Myocyte (in vitro differentiated cells): ENCODE measurements around the gene OPHN1. TPM values are rescaled to one million over a fixed set of nuclear protein-coding genes. Genes with fewer than 3 reads are reported as not detected.
"Not testable (repeated sequence)": the region's sequence is repeated elsewhere in the genome, so short reads cannot be mapped to it uniquely, and the experiment has no call there.

Source experiments
- DNase-seq: peaks from one replicate; pipeline ENCODE4 v3.0.0-alpha.2; 2012; ENCODE audit warnings: low read depth
- total RNA-seq: library from RNA; depleted of rRNA; stranded (reverse); fragments of >200 nt; gene quantifications from 2 replicates; pipeline ENCODE4 v1.2.3, GENCODE V29; 2014

OPHN1 gene
- total RNA-seq, 1 donor from 2014 or later: 8.1 TPM

- DNase-seq: no peak
These were observed 10.8 kb downstream of the OPHN1 start for GRCh38 chrX:68422478-68422877.

- DNase-seq: no peak
These were observed 11.7 kb downstream of the OPHN1 start for GRCh38 chrX:68421636-68422035.

- DNase-seq: no peak
These were observed 12.7 kb downstream of the OPHN1 start for GRCh38 chrX:68420559-68420958.

- no peak for DNase-seq
These were observed 13.3 kb downstream of the OPHN1 start for GRCh38 chrX:68419975-68420374.

- peak; percentile 15 for DNase-seq
These were observed 15.6 kb downstream of the OPHN1 start for GRCh38 chrX:68417651-68418050.

- no peak for DNase-seq
These were observed 16.7 kb downstream of the OPHN1 start for GRCh38 chrX:68416592-68416991.

GRCh38 chrX:68415316-68415715 lies 18.0 kb downstream of the OPHN1 start:
- DNase-seq: peak; percentile 88

GRCh38 chrX:68413254-68413653 lies 20.0 kb downstream of the OPHN1 start:
- DNase-seq: no peak

- no peak for DNase-seq
These were observed 21.6 kb downstream of the OPHN1 start for GRCh38 chrX:68411729-68412128.

- peak; percentile 28 for DNase-seq
These were observed 24.1 kb downstream of the OPHN1 start for GRCh38 chrX:68409194-68409593.

GRCh38 chrX:68403522-68403921 lies 29.8 kb downstream of the OPHN1 start:
- no peak for DNase-seq

GRCh38 chrX:68403038-68403437 lies 30.3 kb downstream of the OPHN1 start:
- no peak for DNase-seq

- no peak for DNase-seq
These were observed 31.2 kb downstream of the OPHN1 start for GRCh38 chrX:68402094-68402493.

- no peak for DNase-seq
These were observed 35.0 kb downstream of the OPHN1 start for GRCh38 chrX:68398291-68398690.

- DNase-seq: peak; percentile 10
These were observed 36.3 kb downstream of the OPHN1 start for GRCh38 chrX:68396953-68397352.

GRCh38 chrX:68389419-68389960 lies 43.8 kb downstream of the OPHN1 start:
- DNase-seq: not testable (repeated sequence)

GRCh38 chrX:68387776-68388175 lies 45.5 kb downstream of the OPHN1 start:
- DNase-seq: no peak

GRCh38 chrX:68383540-68383939 lies 49.8 kb downstream of the OPHN1 start:
- no peak for DNase-seq

GRCh38 chrX:68377579-68377978 lies 55.7 kb downstream of the OPHN1 start:
- DNase-seq: not testable (repeated sequence)

GRCh38 chrX:68376373-68376772 lies 56.9 kb downstream of the OPHN1 start:
- peak; percentile 6 for DNase-seq

- DNase-seq: no peak
These were observed 57.5 kb downstream of the OPHN1 start for GRCh38 chrX:68375803-68376202.

GRCh38 chrX:68372665-68373064 lies 60.6 kb downstream of the OPHN1 start:
- DNase-seq: no peak

GRCh38 chrX:68369559-68369958 lies 63.7 kb downstream of the OPHN1 start:
- DNase-seq: no peak

GRCh38 chrX:68365341-68365740 lies 68.0 kb downstream of the OPHN1 start:
- peak; percentile 61 for DNase-seq
